ENCODE data around the gene COG1.
A peak's percentile ranks its signal among the peaks of the same experiment; 100 is the strongest.

COG1 gene

GRCh38 chr17:73231841-73232586 is 39.2 kb downstream of the COG1 start:
- peak; percentile 98 for DNase-seq

- DNase-seq: peak; percentile 63
Measured at GRCh38 chr17:73232587-73233373, 39.9 kb downstream of the COG1 start.

DNA sequence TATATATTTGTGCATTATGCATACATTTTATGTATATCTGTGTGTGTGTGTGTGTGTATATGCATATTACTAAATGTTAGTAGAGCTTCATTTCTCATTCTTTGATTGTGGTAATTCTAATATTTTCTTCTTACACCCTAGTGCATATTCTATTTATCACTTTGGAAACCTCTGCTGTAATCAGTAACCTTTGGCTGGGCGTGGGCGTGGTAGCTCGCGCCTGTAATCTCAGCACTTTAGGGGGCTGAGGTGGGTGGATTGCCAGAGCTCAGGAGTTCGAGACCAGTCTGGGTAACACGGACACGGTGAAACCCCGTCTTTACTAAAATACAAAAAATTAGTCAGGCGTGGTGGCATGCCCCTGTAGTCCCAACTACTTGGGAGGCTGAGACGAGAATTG is 41.9 kb downstream of the COG1 start:
- DNase-seq: peak; percentile 29

DNA sequence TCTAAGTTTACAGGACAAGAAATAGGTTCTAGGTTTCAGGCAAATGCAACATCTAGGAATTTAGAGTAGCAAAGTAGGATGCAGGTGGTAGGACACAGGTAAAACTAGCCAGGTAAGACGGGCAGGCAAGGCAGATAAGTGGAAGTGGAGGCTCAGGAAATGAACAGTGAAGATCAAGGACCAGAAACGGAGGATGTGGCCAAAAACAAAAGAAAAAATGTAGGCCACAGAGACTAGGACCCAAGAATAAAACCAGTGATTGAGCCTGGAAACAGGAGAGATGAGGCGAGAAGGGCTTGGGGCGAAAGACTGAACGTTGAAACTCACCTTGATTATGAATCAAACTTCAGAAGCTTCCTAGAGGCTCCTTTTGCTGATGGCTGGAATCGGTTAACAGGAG is 44.9 kb downstream of the COG1 start:
- DNase-seq: no peak

DNA sequence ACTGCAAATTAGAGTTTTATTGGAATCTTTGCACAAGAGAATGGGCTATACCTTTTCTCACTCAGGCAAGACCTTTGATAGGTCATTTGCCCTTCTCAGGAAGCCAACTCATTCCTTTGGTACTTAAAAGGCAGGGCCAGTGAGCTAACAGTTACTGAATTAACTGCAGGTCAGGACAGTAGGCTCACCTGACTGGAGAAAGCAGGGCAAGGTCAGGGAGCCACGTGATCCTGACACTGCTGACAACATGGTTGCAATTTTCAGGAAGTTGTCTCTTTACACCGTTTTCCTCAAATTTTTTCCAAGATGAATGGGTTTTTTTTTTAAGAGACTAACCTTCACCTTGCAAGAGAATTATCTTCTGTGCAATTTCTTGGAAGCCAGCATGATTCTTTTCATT is 47.7 kb downstream of the COG1 start:
- DNase-seq: no peak

DNA sequence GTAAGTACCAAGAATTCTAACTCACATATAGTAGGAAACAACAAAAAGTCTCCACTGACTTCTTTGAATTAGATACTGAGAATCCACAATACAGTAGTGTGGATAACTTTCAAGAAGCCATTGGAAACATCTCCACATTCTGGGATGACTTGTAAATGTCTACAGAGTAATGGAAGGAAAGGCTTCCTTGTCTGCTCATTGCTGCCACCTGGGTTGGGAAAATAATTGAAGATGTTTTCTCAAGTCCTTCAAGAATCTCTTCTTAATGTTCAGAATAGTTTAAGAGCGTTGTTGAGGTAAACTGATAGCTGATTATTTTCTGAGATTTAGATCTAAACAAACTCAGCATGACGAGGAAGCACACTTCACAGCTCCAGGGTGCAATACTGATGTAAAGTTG is 54.9 kb downstream of the COG1 start:
- DNase-seq: no peak

- no peak for DNase-seq
Measured at GRCh38 chr17:73248532-73248931, 55.7 kb downstream of the COG1 start.

DNA sequence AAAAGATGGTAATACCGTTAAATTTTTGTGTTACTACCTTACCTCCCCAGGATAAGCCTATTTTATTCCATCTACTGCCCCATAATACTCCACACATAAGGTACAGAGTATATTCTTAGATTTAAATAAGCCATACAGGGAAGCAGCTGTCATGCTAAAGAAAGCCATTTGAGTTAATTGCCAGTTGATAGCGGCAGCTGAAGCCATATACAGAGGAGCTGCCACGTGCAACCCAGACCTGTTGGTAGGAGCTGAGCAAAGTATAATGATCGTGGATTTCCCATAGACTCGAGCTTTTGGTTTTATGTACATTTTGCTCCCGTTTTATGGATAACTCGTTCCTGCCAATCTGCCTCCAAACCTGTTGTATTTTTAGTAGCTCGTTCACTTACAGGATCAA is 56.8 kb downstream of the COG1 start:
- no peak for DNase-seq

- no peak for DNase-seq
Measured at GRCh38 chr17:73250851-73251640, 58.2 kb downstream of the COG1 start.

- no peak for DNase-seq
Measured at GRCh38 chr17:73251871-73252270, 59.0 kb downstream of the COG1 start.

DNA sequence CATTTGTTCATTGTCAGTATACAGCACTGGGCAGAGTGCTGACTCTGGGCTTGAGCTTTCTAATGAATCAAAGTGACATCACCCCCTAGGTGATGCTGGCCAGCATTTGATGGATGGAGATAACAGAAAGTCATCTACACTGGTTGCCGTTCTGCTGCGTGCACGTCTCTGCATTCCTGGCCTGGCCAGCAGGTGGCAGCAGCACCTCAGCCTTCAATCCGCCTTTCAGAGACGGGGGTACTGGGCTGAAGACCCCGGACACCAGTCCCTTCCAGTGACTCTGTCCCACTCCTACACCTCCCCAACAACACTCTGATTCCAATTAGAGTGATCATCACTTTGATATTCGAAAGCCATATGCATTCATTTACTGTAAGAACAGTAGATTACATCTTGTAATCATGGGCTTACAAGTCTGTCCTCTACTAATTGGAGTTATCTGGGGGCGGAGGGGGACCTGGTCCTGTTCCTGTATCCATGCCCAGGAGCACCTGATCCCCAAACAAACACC is 62.9 kb downstream of the COG1 start:
- DNase-seq: peak; percentile 84

- DNase-seq: no peak
Measured at GRCh38 chr17:73256220-73256619, 63.4 kb downstream of the COG1 start.

- no peak for DNase-seq
Measured at GRCh38 chr17:73257516-73257915, 64.7 kb downstream of the COG1 start.

All from activated CD8-positive, alpha-beta memory T cell treated with anti-CD3 and anti-CD28 coated beads, Interleukin-2, amount 50 U/mL, for 48 hours (primary cell).